ENCODE results near the gene INPP4A.

INPP4A gene

DNA sequence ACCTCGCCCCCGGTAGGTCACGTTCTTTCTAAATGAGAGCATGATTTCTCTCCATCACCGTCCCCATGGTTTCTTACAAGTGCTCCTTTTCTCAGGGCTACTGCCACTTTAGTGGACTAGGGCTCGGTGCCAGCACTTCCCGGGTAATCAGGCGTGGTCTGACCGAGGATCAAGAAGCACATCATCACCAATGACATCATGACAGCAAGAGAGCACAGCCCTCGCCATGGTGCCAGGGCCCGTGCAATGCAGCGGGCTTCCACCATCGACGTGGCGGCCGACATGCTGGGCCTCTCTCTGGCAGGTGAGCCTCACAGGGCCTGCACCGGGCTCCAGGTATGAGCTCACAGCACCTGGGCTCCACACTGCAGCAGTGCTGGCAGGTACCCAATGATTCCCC, 75.2 kb downstream of the INPP4A start:
- TF ChIP-seq SPI1 (IDR thresholded peaks at IDR 0.05; ENCODE audit: borderline replicate concordance, low read depth) (no peak), GABPA (IDR thresholded peaks at IDR 0.05; ENCODE audit: low read depth) (no peak), POLR2AphosphoS5 (IDR thresholded peaks at IDR 0.05; ENCODE audit: low read depth) (no peak), REST (IDR thresholded peaks at IDR 0.05; ENCODE audit: insufficient replicate concordance, low read depth) (no peak)
- TF ChIP-seq, protein P1, sequence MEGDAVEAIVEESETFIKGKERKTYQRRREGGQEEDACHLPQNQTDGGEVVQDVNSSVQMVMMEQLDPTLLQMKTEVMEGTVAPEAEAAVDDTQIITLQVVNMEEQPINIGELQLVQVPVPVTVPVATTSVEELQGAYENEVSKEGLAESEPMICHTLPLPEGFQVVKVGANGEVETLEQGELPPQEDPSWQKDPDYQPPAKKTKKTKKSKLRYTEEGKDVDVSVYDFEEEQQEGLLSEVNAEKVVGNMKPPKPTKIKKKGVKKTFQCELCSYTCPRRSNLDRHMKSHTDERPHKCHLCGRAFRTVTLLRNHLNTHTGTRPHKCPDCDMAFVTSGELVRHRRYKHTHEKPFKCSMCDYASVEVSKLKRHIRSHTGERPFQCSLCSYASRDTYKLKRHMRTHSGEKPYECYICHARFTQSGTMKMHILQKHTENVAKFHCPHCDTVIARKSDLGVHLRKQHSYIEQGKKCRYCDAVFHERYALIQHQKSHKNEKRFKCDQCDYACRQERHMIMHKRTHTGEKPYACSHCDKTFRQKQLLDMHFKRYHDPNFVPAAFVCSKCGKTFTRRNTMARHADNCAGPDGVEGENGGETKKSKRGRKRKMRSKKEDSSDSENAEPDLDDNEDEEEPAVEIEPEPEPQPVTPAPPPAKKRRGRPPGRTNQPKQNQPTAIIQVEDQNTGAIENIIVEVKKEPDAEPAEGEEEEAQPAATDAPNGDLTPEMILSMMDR (IDR thresholded peaks at IDR 0.05; ENCODE audit: insufficient read depth, low read length) = no peak
- DNase-seq (ENCODE audit: low read depth in 1 of 2, low spot score in 1 of 2) = no peak
- Histone ChIP-seq H3K27me3 (ENCODE audit: insufficient read depth, poor library complexity, severe bottlenecking) (no peaks in the 10 kb centered on the region), H3K4me3 (replicated peaks; ENCODE audit: insufficient read depth, low read length) (no peak overlapping the region), H3K27ac (replicated peaks) (no peak overlapping the region)

- H3K27ac ChIP-seq (replicated peaks) = no peak overlapping the region
- no peaks in the 10 kb centered on the region for H3K27me3 ChIP-seq (ENCODE audit: insufficient read depth, poor library complexity, severe bottlenecking)
- no peak for TF ChIP-seq SPI1 (IDR thresholded peaks at IDR 0.05; ENCODE audit: borderline replicate concordance, low read depth)
- TF ChIP-seq REST (IDR thresholded peaks at IDR 0.05; ENCODE audit: insufficient replicate concordance, low read depth) = no peak
- TF ChIP-seq, protein P1 (IDR thresholded peaks at IDR 0.05; ENCODE audit: insufficient read depth, low read length) = no peak
- TF ChIP-seq POLR2AphosphoS5 (IDR thresholded peaks at IDR 0.05; ENCODE audit: low read depth) = no peak
- no peak for TF ChIP-seq GABPA (IDR thresholded peaks at IDR 0.05; ENCODE audit: low read depth)
- DNase-seq (ENCODE audit: low read depth in 1 of 2, low spot score in 1 of 2) = no peak
- no peak overlapping the region for H3K4me3 ChIP-seq (replicated peaks; ENCODE audit: insufficient read depth, low read length)
These were observed 76.1 kb downstream of the INPP4A start for GRCh38 chr2:98520806-98521205.

- TF ChIP-seq, protein P1 (IDR thresholded peaks at IDR 0.05; ENCODE audit: insufficient read depth, low read length) = no peak
- TF ChIP-seq GABPA (IDR thresholded peaks at IDR 0.05; ENCODE audit: low read depth) (no peak), REST (IDR thresholded peaks at IDR 0.05; ENCODE audit: insufficient replicate concordance, low read depth) (no peak), SPI1 (IDR thresholded peaks at IDR 0.05; ENCODE audit: borderline replicate concordance, low read depth) (no peak), POLR2AphosphoS5 (IDR thresholded peaks at IDR 0.05; ENCODE audit: low read depth) (no peak)
- no peaks in the 10 kb centered on the region for H3K27me3 ChIP-seq (ENCODE audit: insufficient read depth, poor library complexity, severe bottlenecking)
- no peak overlapping the region for H3K4me3 ChIP-seq (replicated peaks; ENCODE audit: insufficient read depth, low read length)
- no peak overlapping the region for H3K27ac ChIP-seq (replicated peaks)
- DNase-seq (ENCODE audit: low read depth in 1 of 2, low spot score in 1 of 2) = no peak
These were observed 76.6 kb downstream of the INPP4A start for GRCh38 chr2:98521266-98521665.

Measured in HL-60 (cell line).